NOMO-1 treated with dmso at 0.1 percent for 144 hours (cell line): ENCODE results near the gene PRRG4.
"Not testable (repeated sequence)": the region's sequence is repeated elsewhere in the genome, so short reads cannot be mapped to it uniquely, and the experiment has no call there.

Experiments used
- DNase-seq: peaks from one replicate; lab custom pipeline; 2025; ENCODE audit not compliant: unreplicated experiment; lab: John Stamatoyannopoulos, UW

The PRRG4 gene

DNA sequence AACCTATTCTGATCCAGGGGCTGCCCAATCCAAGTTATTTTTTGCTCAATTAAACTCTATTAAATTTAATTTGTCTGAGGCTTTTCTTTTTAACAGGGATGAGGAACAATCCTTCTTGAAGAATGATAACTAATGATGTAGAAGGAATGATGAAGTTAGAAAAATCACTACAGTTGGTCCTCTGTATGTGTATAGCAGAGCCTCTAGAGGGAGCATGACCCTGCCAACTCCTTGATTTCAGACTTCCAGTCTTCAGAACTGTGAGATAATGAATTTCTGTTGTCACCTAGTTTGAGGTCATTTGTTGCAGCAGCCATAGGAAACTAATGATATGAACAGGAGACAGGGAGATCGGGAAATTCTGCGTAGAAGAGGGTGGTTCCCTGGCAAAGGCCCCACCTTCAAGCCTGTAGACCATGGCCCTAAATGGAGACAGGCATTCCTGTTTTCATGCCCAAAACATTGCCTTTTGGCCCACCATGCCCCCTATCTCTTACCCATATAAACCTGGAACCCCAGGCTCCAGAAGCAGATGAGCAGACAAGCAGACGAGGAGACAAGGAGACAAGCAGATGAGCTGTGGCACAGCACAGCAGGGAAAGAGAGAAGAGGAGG is 55.1 kb downstream of the PRRG4 start:
- DNase-seq: no peak

GRCh38 chr11:32885556-32885955 is 55.8 kb downstream of the PRRG4 start:
- DNase-seq: no peak

GRCh38 chr11:32886180-32886579 is 56.5 kb downstream of the PRRG4 start:
- DNase-seq: no peak

- not testable (repeated sequence) for DNase-seq
Measured at GRCh38 chr11:32887707-32888383, 58.1 kb downstream of the PRRG4 start.

DNA sequence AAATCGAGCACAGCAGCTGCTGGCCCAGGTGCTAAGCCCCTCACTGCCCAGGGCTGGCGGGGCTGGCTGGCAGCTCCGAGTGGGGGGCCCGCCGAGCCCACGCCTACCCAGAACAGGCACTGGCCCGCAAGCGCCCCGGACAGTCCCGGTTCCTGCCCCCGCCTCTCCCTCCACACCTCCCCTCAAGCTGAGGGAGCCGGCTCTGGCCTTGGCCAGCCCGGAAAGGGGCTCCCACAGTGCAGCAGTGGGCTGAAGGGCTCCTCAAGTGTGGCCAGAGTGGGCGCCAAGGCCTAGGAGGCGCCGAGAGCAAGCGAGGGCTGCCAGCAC is 58.6 kb downstream of the PRRG4 start:
- DNase-seq: not testable (repeated sequence)

- DNase-seq: no peak
Measured at GRCh38 chr11:32888805-32889204, 59.1 kb downstream of the PRRG4 start.

DNA sequence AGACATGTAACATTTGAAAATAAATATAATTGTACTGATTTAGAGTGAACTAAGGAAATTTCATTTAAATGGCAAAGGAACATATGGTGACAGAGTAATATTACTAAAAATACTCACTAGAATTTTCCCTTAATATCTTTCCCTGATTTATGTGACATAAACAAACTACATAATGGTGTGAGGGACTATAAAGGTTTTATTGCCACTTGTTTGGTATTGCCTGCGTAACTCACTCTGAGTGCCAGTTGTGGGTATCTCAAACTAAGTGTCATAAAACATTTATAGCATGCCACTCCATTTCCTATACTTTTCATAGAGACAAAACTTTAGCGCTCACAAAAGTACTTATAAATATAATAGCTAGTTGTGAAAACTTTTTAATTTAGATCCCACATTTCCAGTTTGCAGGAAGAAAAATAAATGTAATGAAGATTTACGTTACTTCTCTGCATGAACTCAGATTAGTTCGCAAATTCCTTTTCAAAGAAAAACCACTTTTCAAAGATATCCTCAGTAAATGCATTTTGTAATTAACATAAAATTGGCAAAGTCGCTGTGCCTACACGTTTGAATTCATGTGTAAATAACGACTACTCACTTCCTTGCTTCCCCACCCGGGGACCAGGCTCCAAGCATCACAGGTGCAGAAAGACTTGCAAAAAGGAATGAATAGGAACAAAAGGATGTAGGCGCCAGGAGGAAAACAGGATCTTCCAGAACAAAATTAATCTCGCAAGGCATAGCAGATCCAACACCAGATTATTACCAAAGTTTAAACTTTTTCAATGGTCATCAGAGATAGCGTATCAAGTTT is 61.3 kb downstream of the PRRG4 start:
- DNase-seq: no peak

- DNase-seq: no peak
Measured at GRCh38 chr11:32891657-32892354, 62.1 kb downstream of the PRRG4 start.

DNA sequence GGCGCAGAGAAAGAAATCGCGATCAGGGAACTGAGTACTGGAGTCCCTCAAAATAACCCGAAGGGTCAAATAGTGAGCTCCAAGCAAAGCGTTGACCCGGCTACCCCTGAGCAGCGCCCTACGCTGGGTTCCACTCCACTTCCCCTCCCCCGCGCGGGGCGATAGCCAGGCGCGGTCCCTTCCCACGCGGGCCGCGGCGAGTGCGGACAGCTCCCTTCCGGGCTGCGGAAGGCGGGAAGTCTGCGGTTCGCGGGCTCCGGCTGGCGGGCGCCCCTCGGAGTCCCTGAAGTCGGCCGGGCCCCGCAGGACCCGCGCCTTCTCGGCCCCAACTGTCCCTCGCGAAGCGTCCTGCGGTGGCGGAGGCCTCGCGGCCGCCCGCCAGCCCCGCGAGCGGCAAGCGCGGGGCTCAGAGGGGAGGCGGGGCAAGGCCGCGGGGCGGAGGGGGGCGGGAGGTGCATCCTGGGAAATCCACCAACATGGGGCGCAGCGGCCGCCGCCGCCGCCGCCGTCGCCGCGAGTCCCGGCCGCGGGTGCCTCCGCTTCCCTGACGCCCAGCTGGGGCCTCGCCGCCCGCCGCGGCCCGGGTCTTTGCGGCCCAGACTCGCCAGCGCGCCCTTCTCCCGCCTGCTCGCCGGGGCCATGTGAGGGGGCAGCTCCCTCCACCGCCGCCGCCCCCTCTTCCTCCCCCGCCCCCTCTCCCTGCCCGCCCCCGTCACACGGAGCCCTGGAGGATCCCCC is 62.8 kb downstream of the PRRG4 start, which contains the start of gene QSER1:
QSER1 (plus strand) TSS at position 457 of the 738 bp plus-strand sequence. CDS start 315 bp downstream, outside the sequence.
- peak; percentile 71 for DNase-seq

GRCh38 chr11:32893093-32893342 is 63.3 kb downstream of the PRRG4 start:
- no peak for DNase-seq

DNA sequence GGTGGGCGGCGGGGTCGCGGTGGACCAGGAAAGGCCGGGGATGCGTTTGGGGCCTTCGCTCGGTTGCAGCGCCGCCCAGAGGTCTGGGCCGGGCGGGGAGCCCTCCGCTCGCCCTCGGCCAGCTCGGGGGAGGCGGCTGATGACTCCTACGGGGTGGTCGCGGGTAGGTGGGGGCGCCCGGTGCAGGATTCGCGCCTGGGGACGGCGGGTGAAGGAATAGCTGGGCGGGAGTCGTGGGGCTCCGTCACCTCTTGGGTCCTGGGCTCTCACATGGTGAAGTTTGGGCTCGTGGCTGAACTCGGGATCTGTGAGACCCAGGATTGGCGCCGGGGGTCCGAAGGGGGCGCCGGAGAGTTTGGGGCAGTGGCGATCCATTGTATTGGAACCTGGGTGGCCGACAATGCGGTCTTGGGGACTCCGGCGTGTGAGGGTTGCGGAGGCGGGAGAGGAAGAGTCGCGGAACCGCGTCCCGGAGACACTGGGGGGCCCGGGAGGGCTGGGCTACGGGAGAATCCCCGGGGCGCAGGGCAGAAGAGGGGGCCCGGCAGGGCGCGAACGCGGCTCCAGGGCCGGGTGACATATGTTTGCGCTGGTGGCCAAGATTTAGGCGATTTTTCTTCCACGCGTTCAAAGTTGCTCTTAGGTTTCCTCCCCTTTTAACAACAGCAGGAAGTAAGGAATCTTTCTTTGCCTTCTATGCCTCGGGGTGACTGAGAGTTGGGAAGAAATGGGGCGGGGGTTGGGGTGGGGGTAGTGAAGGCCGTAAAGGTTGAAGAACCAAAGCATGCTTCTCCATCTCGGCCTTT is 63.8 kb downstream of the PRRG4 start:
- no peak for DNase-seq

DNA sequence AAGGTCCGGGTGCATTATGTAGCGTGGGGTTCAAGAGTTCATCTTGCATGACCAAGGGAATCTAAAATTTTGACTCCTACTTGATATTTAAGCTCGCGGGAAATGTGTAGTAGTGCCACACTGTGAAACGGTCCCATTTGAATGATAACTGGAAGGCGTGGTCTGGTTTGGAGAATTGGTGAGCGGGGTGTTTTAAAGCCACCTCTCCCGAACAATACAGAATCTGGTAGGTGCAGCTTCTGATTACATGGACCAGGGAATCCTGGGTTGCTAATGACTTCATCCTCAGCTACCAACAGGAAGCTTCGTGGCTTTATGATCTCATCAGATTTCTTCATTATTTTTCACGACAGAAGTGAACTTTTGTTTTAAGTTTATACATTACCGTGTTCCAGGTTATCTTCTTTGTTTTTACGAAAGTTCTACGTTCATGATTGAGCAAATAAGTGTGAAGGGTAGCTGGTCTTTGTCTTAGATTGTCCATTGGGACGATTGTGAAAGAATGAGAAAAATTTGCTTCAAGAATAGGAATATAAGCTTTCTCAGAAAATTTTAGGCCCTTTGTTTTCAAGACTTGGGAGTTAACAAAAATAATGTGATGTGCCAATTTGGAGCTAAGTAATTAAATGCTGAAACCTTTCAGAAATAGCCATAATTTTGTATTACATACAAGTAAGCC is 64.6 kb downstream of the PRRG4 start:
- no peak for DNase-seq

- DNase-seq: no peak
Measured at GRCh38 chr11:32894921-32895320, 65.2 kb downstream of the PRRG4 start.

DNA sequence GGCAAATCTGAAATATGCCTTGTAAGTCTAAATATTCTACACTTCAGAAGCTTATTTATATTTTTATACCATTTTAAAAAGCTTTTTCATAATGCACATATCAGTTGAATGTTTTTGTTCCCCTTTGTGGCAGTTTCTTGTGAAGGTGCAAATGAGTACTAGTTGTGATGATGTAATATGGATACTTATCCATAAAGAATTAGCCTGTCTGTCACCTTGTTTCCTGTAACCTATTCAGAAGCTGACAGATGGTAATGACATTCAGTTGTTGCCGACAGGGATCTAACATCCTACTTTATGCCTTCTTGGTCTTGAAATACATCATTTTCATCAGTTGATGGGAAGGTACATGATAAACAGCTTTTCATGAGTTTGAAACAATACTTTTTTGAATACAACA is 65.7 kb downstream of the PRRG4 start:
- DNase-seq: no peak

DNA sequence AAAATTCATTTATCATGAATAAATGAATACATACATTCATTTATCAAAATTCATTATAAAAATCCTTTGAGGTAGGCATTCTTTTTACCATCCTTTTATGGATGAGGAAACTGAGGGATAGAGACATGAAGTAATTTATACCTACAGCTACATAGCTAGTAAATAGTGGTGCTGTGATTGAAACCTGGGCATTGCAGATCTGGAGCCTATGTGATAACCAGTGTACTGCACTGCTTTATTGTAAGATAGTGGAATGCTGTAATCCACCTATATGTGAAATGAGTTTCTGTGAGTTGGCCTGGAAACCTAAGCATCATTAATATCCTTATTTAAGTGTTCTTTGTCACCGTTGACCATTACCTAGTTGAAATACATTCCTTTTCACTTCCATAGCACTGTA is 67.4 kb downstream of the PRRG4 start:
- DNase-seq: no peak

- DNase-seq: no peak
Measured at GRCh38 chr11:32899438-32899837, 69.7 kb downstream of the PRRG4 start.

DNA sequence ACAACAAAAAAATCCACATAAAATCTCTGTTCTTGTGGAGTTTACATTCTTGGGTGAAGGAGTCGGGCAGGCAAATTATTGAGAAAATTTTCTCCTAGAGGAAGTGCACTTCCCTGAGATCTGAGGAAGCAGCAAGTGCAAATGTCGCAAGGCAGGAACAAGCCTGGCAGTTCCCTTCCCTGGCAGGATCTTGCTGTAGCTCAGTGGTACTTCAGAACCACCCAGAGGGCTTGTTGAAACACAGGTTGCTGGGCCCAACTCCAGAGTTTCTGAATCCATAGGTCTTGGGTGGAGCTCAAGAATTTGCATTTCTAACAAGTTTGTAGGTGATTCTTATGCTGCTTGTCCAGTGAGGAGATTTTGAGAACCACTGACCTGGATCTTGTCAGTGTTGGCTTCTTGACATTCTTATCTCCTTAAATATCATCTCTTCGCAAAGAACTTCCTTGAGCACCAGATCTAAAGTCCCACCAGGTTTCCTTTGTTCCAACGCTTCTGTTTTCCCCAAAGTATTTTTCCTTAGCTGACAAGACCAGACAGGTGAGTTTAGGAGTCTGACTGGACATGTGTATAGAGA is 72.5 kb downstream of the PRRG4 start:
- DNase-seq: no peak

DNA sequence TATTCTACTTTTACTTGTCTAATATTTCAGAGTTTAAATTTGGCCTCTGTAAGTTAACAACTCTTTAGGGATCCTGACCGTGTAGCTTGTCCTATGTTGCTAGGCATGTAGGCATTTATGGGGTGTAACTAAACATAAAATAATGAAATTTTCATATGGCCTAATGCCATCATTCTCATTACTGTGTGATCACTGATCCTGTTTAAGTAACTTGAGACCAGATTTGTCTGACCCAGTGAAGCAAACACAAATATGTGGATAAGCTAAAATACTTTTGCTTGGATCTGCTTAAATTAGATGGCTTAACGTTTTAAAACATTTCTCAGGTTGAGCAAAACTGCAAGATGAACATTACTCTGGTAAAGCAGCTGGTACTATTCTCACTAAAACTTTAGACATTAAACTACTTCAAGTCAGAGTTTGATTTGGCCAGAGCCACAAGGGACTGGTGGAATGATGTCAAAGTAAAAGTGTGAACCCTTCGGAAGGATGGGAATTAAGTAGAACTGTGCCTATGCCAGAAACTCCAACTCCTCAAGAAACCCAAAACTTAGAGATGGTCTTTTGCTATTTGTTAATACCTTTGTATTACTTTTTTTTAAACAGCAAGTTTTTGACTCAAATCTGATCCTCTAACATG is 75.4 kb downstream of the PRRG4 start:
- no peak for DNase-seq
